GM19238 (cell line): ENCODE measurements around the gene LIX1.
"Not testable (repeated sequence)": the region's sequence is repeated elsewhere in the genome, so short reads cannot be mapped to it uniquely, and the experiment has no call there.

Source experiments
- DNase-seq: peaks from one replicate; pipeline ENCODE4 v3.0.0; 2011; ENCODE audit warnings: low spot score; ENCODE audit not compliant: insufficient read length

The LIX1 gene

GRCh38 chr5:97102010-97102470, 40.4 kb downstream of the LIX1 start:
- DNase-seq, result no peak

- DNase-seq, result no peak
Observed at GRCh38 chr5:97101189-97101910, 41.1 kb downstream of the LIX1 start.

GRCh38 chr5:97100476-97100875, 41.9 kb downstream of the LIX1 start:
- DNase-seq, result no peak

GRCh38 chr5:97098922-97099321, 43.5 kb downstream of the LIX1 start:
- DNase-seq, result no peak

- DNase-seq, result no peak
Observed at GRCh38 chr5:97097326-97098230, 44.8 kb downstream of the LIX1 start.

GRCh38 chr5:97096846-97097245, 45.6 kb downstream of the LIX1 start:
- no peak for DNase-seq

GRCh38 chr5:97096191-97096590, 46.2 kb downstream of the LIX1 start:
- no peak for DNase-seq

GRCh38 chr5:97095318-97095732, 47.1 kb downstream of the LIX1 start:
- DNase-seq, result no peak

- peak; percentile 52 for DNase-seq
Observed at GRCh38 chr5:97094579-97095317, 47.7 kb downstream of the LIX1 start.

GRCh38 chr5:97093193-97093592, 49.2 kb downstream of the LIX1 start:
- DNase-seq, result no peak

GRCh38 chr5:97090944-97091343, 51.5 kb downstream of the LIX1 start:
- DNase-seq, result no peak

- DNase-seq, result no peak
Observed at GRCh38 chr5:97089149-97089801, 53.1 kb downstream of the LIX1 start.

- DNase-seq, result no peak
Observed at GRCh38 chr5:97088774-97089148, 53.6 kb downstream of the LIX1 start.

GRCh38 chr5:97087138-97087537, 55.3 kb downstream of the LIX1 start:
- no peak for DNase-seq

- DNase-seq, result no peak
Observed at GRCh38 chr5:97085459-97086181, 56.8 kb downstream of the LIX1 start.

- not testable (repeated sequence) for DNase-seq
Observed at GRCh38 chr5:97084782-97085458, 57.5 kb downstream of the LIX1 start.

- no peak for DNase-seq
Observed at GRCh38 chr5:97078958-97079743, 63.3 kb downstream of the LIX1 start.

GRCh38 chr5:97077246-97077645, 65.2 kb downstream of the LIX1 start:
- DNase-seq, result no peak

- no peak for DNase-seq
Observed at GRCh38 chr5:97076098-97076497, 66.3 kb downstream of the LIX1 start.
